Mesendoderm (in vitro differentiated cells): Measurements from ENCODE around the gene TAPBPL.
A peak's percentile ranks its signal among the peaks of the same experiment; 100 is the strongest.

Experiments
- DNase-seq: peaks from one replicate; pipeline ENCODE4 v3.0.0; 2013
- H2AK5ac ChIP-seq: 2 replicates; pipeline ENCODE4 v1.6.1; 2013; ENCODE audit warnings: low read length, inconsistent platforms
- H2BK120ac ChIP-seq: 2 replicates; pipeline ENCODE4 v1.6.1; 2013; ENCODE audit warnings: low read depth, mild to moderate bottlenecking, low read length, moderate library complexity, mixed read lengths
- H2BK15ac ChIP-seq: replicated peaks from 2 replicates; pipeline ENCODE4 v1.6.1; 2013; ENCODE audit warnings: low read depth, mild to moderate bottlenecking, moderate library complexity
- H2BK5ac ChIP-seq: 2 replicates; pipeline ENCODE4 v1.6.1; 2013; ENCODE audit warnings: low read length, inconsistent platforms
- H3K18ac ChIP-seq: 2 replicates; pipeline ENCODE4 v1.6.1; 2013; ENCODE audit warnings: mild to moderate bottlenecking, low read length, mixed read lengths
- H3K23ac ChIP-seq: one replicate; pipeline ENCODE4 v1.6.1; 2013; ENCODE audit warnings: low read length
- H3K27ac ChIP-seq: 2 replicates; pipeline ENCODE4 v1.5.1; 2013; ENCODE audit warnings: low read depth, mild to moderate bottlenecking, inconsistent platforms, low read length, moderate library complexity
- H3K27me3 ChIP-seq: 2 replicates; pipeline ENCODE4 v1.6.1; 2013; ENCODE audit warnings: low read length, control low read depth, mild to moderate bottlenecking, inconsistent platforms; ENCODE audit not compliant: insufficient read depth, poor library complexity
- H3K36me3 ChIP-seq: 2 replicates; pipeline ENCODE4 v1.6.1; 2013; ENCODE audit warnings: low read length, inconsistent platforms; ENCODE audit not compliant: control insufficient read depth, insufficient read depth
- H3K4ac ChIP-seq: one replicate; pipeline ENCODE4 v1.6.1; 2013; ENCODE audit warnings: low read depth, mild to moderate bottlenecking, low read length, moderate library complexity
- H3K4me1 ChIP-seq: 2 replicates; pipeline ENCODE4 v1.6.1; 2013; ENCODE audit warnings: low read depth, low read length, inconsistent platforms; ENCODE audit not compliant: control insufficient read depth
- H3K4me2 ChIP-seq: 2 replicates; pipeline ENCODE4 v1.6.1; 2013; ENCODE audit warnings: low read length
- H3K4me3 ChIP-seq: 2 replicates; pipeline ENCODE4 v1.5.1; 2013; ENCODE audit warnings: mild to moderate bottlenecking, low read length
- H3K56ac ChIP-seq: one replicate; pipeline ENCODE4 v1.6.1; 2013; ENCODE audit warnings: low read length
- H3K79me1 ChIP-seq: 2 replicates; pipeline ENCODE4 v1.6.1; 2013; ENCODE audit warnings: low read length, inconsistent platforms
- H3K79me2 ChIP-seq: 2 replicates; pipeline ENCODE4 v1.6.1; 2013; ENCODE audit warnings: mild to moderate bottlenecking, low read length; ENCODE audit not compliant: control insufficient read depth, insufficient read depth
- H3K9ac ChIP-seq: 2 replicates; pipeline ENCODE4 v1.6.1; 2013; ENCODE audit warnings: low read length, inconsistent platforms
- H4K5ac ChIP-seq: one replicate; pipeline ENCODE4 v1.6.1; 2013; ENCODE audit warnings: low read length
- H4K8ac ChIP-seq: one replicate; pipeline ENCODE4 v1.6.1; 2013; ENCODE audit warnings: low read depth, mild to moderate bottlenecking, control low read depth, low read length, moderate library complexity
- WGBS: extraction: QIAGEN DNeasy Blood & Tissue Kit; methylation state at CpG from one replicate; pipeline ENCODE4 v1.1.7; 2013; ENCODE audit warnings: low lambda C conversion rate, missing lambda C conversion rate; ENCODE audit not compliant: insufficient coverage; ENCODE audit errors: extremely low coverage; 5-methylcytosine and 5-hydroxymethylcytosine counted together

The TAPBPL gene

GRCh38 chr12:6450091-6450868 lies 1.6 kb upstream of the TAPBPL start:
- no peaks in the 10 kb centered on the region for H3K27me3 ChIP-seq
- H4K8ac ChIP-seq: no peak overlapping the region
- peak overlapping the region; percentile 83 for H3K56ac ChIP-seq
- no peak for DNase-seq
- no peak overlapping the region for H3K18ac ChIP-seq
- H2BK5ac ChIP-seq: no peak overlapping the region
- peak overlapping the region; percentile 43 for H2AK5ac ChIP-seq
- peak overlapping the region; percentile 68 for H3K27ac ChIP-seq
- WGBS: no CpG with 5 or more reads among the region's 16 CpGs
- no peak overlapping the region for H2BK120ac ChIP-seq
- no peak overlapping the region for H2BK15ac ChIP-seq
- no peak overlapping the region for H4K5ac ChIP-seq
- no peaks in the 10 kb centered on the region for H3K79me1 ChIP-seq
- no peaks in the 10 kb centered on the region for H3K36me3 ChIP-seq
- no peak overlapping the region for H3K4ac ChIP-seq
- peak overlapping the region; percentile 24 for H3K9ac ChIP-seq
- peaks cover 22% of the 10 kb centered on the region for H3K4me1 ChIP-seq
- no peak overlapping the region for H3K23ac ChIP-seq
- no peaks in the 10 kb centered on the region for H3K79me2 ChIP-seq
- H3K4me2 ChIP-seq: no peak overlapping the region
- no peak overlapping the region for H3K4me3 ChIP-seq

GRCh38 chr12:6450869-6451347 lies 934 bp upstream of the TAPBPL start:
- H2BK15ac ChIP-seq: no peak overlapping the region
- no CpG with 5 or more reads among the region's 11 CpGs for WGBS
- no peak for DNase-seq

GRCh38 chr12:6452245-6452943 lies 552 bp downstream of the TAPBPL start:
- Histone ChIP-seq H3K9ac (peak overlapping the region; percentile 44), H3K4me3 (no peak overlapping the region), H3K79me2 (no peaks in the 10 kb centered on the region), H3K36me3 (no peaks in the 10 kb centered on the region), H3K23ac (no peak overlapping the region), H3K27me3 (no peaks in the 10 kb centered on the region), H2BK120ac (no peak overlapping the region), H2BK5ac (peak overlapping the region; percentile 25), H3K4me2 (no peak overlapping the region), H3K56ac (peak overlapping the region; percentile 83), H3K27ac (peak overlapping the region; percentile 68), H3K18ac (peak overlapping the region; percentile 16), H3K4ac (peak overlapping the region; percentile 21), H4K5ac (no peak overlapping the region), H2BK15ac (no peak overlapping the region), H2AK5ac (no peak overlapping the region), H3K79me1 (no peaks in the 10 kb centered on the region), H4K8ac (no peak overlapping the region), H3K4me1 (peaks cover 22% of the 10 kb centered on the region)
- no peak for DNase-seq
- no CpG with 5 or more reads among the region's 9 CpGs for WGBS

More at GRCh38 chr12:6450869-6451347, 934 bp upstream of the TAPBPL start:
- Histone ChIP-seq H3K79me1 (no peaks in the 10 kb centered on the region), H3K79me2 (no peaks in the 10 kb centered on the region), H3K27me3 (no peaks in the 10 kb centered on the region), H3K56ac (peak overlapping the region; percentile 83), H3K4me3 (no peak overlapping the region), H2AK5ac (peak overlapping the region; percentile 43), H4K5ac (no peak overlapping the region), H3K9ac (peak overlapping the region; percentile 44), H3K4me1 (peaks cover 22% of the 10 kb centered on the region), H3K4ac (no peak overlapping the region), H2BK120ac (no peak overlapping the region), H3K18ac (peak overlapping the region; percentile 34), H2BK5ac (peak overlapping the region; percentile 64), H4K8ac (no peak overlapping the region), H3K27ac (peak overlapping the region; percentile 68), H3K36me3 (no peaks in the 10 kb centered on the region), H3K4me2 (peak overlapping the region; percentile 30), H3K23ac (peak overlapping the region; percentile 80)

DNA sequence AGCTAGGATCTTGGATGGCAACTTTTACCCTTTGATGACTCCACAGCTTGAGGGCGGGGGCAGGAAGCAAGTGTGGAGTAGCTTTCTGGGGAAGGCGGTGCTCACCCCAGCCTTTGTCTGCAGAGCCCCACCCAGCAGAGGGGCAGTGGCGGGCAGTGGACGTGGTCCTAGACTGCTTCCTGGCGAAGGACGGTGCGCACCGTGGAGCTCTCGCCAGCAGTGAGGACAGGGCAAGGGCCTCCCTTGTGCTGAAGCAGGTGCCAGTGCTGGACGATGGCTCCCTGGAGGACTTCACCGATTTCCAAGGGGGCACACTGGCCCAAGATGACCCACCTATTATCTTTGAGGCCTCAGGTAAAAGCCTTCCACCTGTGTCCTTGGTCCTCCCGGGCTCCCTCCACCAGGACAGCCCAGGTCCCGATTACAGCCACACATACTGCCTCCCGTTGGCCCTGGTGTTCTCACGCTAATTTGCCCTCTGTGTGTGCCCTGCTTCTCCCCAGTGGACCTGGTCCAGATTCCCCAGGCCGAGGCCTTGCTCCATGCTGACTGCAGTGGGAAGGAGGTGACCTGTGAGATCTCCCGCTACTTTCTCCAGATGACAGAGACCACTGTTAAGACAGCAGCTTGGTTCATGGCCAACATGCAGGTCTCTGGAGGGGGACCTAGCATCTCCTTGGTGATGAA lies 1.2 kb downstream of the TAPBPL start:
- WGBS: no CpG with 5 or more reads among the region's 17 CpGs
- H3K4me3 ChIP-seq: no peak overlapping the region

GRCh38 chr12:6457220-6457945 lies 5.5 kb downstream of the TAPBPL start:
- Histone ChIP-seq H2BK5ac (no peak overlapping the region), H3K79me2 (no peaks in the 10 kb centered on the region), H3K36me3 (peaks cover 5% of the 10 kb centered on the region), H2BK15ac (no peak overlapping the region), H2AK5ac (no peak overlapping the region), H3K79me1 (no peaks in the 10 kb centered on the region), H3K4me1 (peaks cover 6% of the 10 kb centered on the region), H3K56ac (no peak overlapping the region), H3K4me3 (no peak overlapping the region), H3K9ac (no peak overlapping the region), H3K27me3 (no peaks in the 10 kb centered on the region), H4K8ac (no peak overlapping the region), H2BK120ac (no peak overlapping the region), H4K5ac (no peak overlapping the region), H3K18ac (no peak overlapping the region), H3K27ac (no peak overlapping the region), H3K4ac (no peak overlapping the region), H3K4me2 (no peak overlapping the region), H3K23ac (no peak overlapping the region)
- DNase-seq: no peak
- WGBS: no CpG with 5 or more reads among the region's 12 CpGs

More for the DNA sequence above, 1.2 kb downstream of the TAPBPL start:
- DNase-seq: no peak
- no peak overlapping the region for H3K27ac ChIP-seq
- H4K5ac ChIP-seq: no peak overlapping the region
- no peaks in the 10 kb centered on the region for H3K79me2 ChIP-seq
- no peak overlapping the region for H3K18ac ChIP-seq
- H3K9ac ChIP-seq: no peak overlapping the region
- H2AK5ac ChIP-seq: no peak overlapping the region
- no peaks in the 10 kb centered on the region for H3K36me3 ChIP-seq
- H3K23ac ChIP-seq: no peak overlapping the region
- no peak overlapping the region for H4K8ac ChIP-seq
- H3K4me1 ChIP-seq: peaks cover 22% of the 10 kb centered on the region
- H3K79me1 ChIP-seq: no peaks in the 10 kb centered on the region
- no peak overlapping the region for H3K56ac ChIP-seq
- no peak overlapping the region for H3K4ac ChIP-seq
- no peak overlapping the region for H2BK120ac ChIP-seq
- H2BK5ac ChIP-seq: no peak overlapping the region
- no peak overlapping the region for H3K4me2 ChIP-seq
- no peaks in the 10 kb centered on the region for H3K27me3 ChIP-seq
- no peak overlapping the region for H2BK15ac ChIP-seq
